ENCODE measurements around the gene TEX51. TPM values are rescaled to one million over a fixed set of nuclear protein-coding genes. Genes with fewer than 3 reads are reported as not detected.
A peak's percentile ranks its signal among the peaks of the same experiment; 100 is the strongest.

TEX51 gene
- total and polyA plus RNA-seq, 12 donors: not detected

- Histone ChIP-seq H3K9me3 (replicated peaks in 1 of 3) (no peaks in the 10 kb centered on the region), H3K4me3 (no peak overlapping the region), H3K27ac (no peak overlapping the region), H3K27me3 (no peaks in the 10 kb centered on the region), H3K4me1 (replicated peaks in 1 of 2) (no peaks in the 10 kb centered on the region), H3K36me3 (replicated peaks in 1 of 2) (no peaks in the 10 kb centered on the region)
- intact Hi-C loops (cut with DNase I): no loop called here
- no peak for TF ChIP-seq CTCF (IDR thresholded peaks at IDR 0.05)
- TF ChIP-seq POLR2A (IDR thresholded peaks at IDR 0.05): no peak
- 25 to 50% (median 37%) methylated on average over 5 of the region's 5 CpGs for WGBS, 4 donors
- peak in 1 of 7 donors; percentile 3 for DNase-seq
Measured at GRCh38 chr2:126863336-126864015, 35.2 kb upstream of the TEX51 start.

GRCh38 chr2:126864861-126865260 lies 33.8 kb upstream of the TEX51 start:
- intact Hi-C loops (cut with DNase I): no loop called here
- Histone ChIP-seq H3K36me3 (replicated peaks in 1 of 2) (no peaks in the 10 kb centered on the region), H3K9me3 (replicated peaks in 1 of 3) (no peaks in the 10 kb centered on the region), H3K27me3 (no peaks in the 10 kb centered on the region), H3K4me3 (no peak overlapping the region), H3K27ac (no peak overlapping the region), H3K4me1 (replicated peaks in 1 of 2) (no peaks in the 10 kb centered on the region)
- WGBS, 4 donors: 57 to 80% (median 63%) methylated on average over 3 of the region's 3 CpGs
- DNase-seq: peak in 1 of 7 donors; percentile 13
- no peak for TF ChIP-seq POLR2A (IDR thresholded peaks at IDR 0.05)
- TF ChIP-seq CTCF (IDR thresholded peaks at IDR 0.05): no peak

- H3K4me1 ChIP-seq (replicated peaks in 1 of 2): no peaks in the 10 kb centered on the region
- peak in 2 of 7 donors; percentile 6 to 10 for DNase-seq
- 85 to 90% (median 88%) methylated on average over 4 of the region's 4 CpGs for WGBS, 4 donors
- H3K27me3 ChIP-seq: no peaks in the 10 kb centered on the region
- TF ChIP-seq POLR2A (IDR thresholded peaks at IDR 0.05) (no peak), CTCF (IDR thresholded peaks at IDR 0.05) (no peak)
- no peak overlapping the region for H3K4me3 ChIP-seq
- intact Hi-C loops (cut with DNase I): no loop called here
- H3K9me3 ChIP-seq (replicated peaks in 1 of 3): no peaks in the 10 kb centered on the region
- no peak overlapping the region for H3K27ac ChIP-seq
- H3K36me3 ChIP-seq (replicated peaks in 1 of 2): no peaks in the 10 kb centered on the region
Measured at GRCh38 chr2:126866451-126866850, 32.2 kb upstream of the TEX51 start.

- DNase-seq: no peak
- WGBS, 4 donors: 72 to 84% (median 78%) methylated on average over 3 of the region's 3 CpGs
- Histone ChIP-seq H3K9me3 (replicated peaks in 1 of 3) (no peaks in the 10 kb centered on the region), H3K4me3 (no peak overlapping the region), H3K36me3 (replicated peaks in 1 of 2) (no peaks in the 10 kb centered on the region), H3K4me1 (replicated peaks in 1 of 2) (no peaks in the 10 kb centered on the region), H3K27me3 (no peaks in the 10 kb centered on the region), H3K27ac (no peak overlapping the region)
- TF ChIP-seq POLR2A (IDR thresholded peaks at IDR 0.05): no peak
- intact Hi-C loops (cut with DNase I): no loop called here
Measured at GRCh38 chr2:126874961-126875360, 23.7 kb upstream of the TEX51 start.

GRCh38 chr2:126876631-126877030 lies 22.1 kb upstream of the TEX51 start:
- TF ChIP-seq CTCF (IDR thresholded peaks at IDR 0.05) (no peak), POLR2A (IDR thresholded peaks at IDR 0.05) (no peak)
- WGBS, 4 donors: 68 to 75% (median 72%) methylated on average over 4 of the region's 4 CpGs
- H3K36me3 ChIP-seq (replicated peaks in 1 of 2): no peaks in the 10 kb centered on the region
- DNase-seq: no peak
- H3K27me3 ChIP-seq: no peaks in the 10 kb centered on the region
- no peaks in the 10 kb centered on the region for H3K4me1 ChIP-seq (replicated peaks in 1 of 2)
- H3K27ac ChIP-seq: no peak overlapping the region
- intact Hi-C loops (cut with DNase I): no loop called here
- H3K4me3 ChIP-seq: no peak overlapping the region
- no peaks in the 10 kb centered on the region for H3K9me3 ChIP-seq (replicated peaks in 1 of 3)
